Kidney epithelial cell (primary cell): Measurements from ENCODE around the gene CADPS. TPM values are rescaled to one million over a fixed set of nuclear protein-coding genes. Genes with fewer than 3 reads are reported as not detected.

ENCODE experiments used
- DNase-seq: peaks from one replicate; pipeline ENCODE4 v3.0.0-alpha.2; 2010; ENCODE audit warnings: low read depth
- H3K27me3 ChIP-seq: 2 replicates; pipeline ENCODE4 v1.6.0; 2011; ENCODE audit warnings: low read length; ENCODE audit not compliant: control insufficient read depth, insufficient read depth
- H3K36me3 ChIP-seq: 2 replicates; pipeline ENCODE4 v1.5.1; 2011; ENCODE audit warnings: low read length; ENCODE audit not compliant: control insufficient read depth, insufficient read depth
- H3K4me3 ChIP-seq: 2 replicates; pipeline ENCODE4 v1.5.1; 2011; ENCODE audit warnings: low read depth, mild to moderate bottlenecking, control low read depth, low read length
- total RNA-seq: library from RNA; depleted of rRNA; stranded (reverse); fragments of >200 nt; gene quantifications from 2 replicates; pipeline ENCODE4 v1.2.3, GENCODE V29; 2015
- TF ChIP-seq, protein P1 (sequence below): IDR thresholded peaks from 2 replicates; pipeline ENCODE4 v1.5.1; 2011; ENCODE audit warnings: mild to moderate bottlenecking, moderate library complexity, low read length, control low read depth, inconsistent platforms; ENCODE audit not compliant: insufficient read depth, poor library complexity, severe bottlenecking

Gene CADPS
- total RNA-seq, 1 donor from 2014 or later: 0.08 TPM

DNA sequence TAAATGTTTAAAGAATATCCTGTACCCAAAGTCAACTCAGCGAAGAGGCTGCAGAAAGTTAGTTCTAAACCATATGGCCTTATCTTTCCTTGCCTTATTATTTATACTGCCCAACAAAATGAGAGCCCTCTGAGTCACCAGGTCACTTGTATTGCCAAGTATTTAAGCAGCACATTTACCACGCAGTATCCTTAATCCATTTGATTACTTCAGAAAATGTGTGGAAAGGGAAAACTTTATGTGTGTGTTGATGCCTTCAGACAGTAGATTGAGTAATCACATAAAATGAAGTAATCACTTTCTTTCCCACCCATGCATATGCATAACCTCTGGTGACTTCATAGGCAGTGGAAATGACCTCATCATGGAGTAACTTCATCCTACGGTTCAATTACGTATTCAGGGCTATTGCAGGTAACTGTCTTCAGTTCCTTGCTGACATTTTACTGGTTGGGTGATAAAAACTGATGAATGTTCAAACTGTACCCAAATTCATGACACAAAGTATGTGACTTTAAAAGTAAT lies 7.5 kb upstream of the CADPS start:
- TF ChIP-seq, protein P1, sequence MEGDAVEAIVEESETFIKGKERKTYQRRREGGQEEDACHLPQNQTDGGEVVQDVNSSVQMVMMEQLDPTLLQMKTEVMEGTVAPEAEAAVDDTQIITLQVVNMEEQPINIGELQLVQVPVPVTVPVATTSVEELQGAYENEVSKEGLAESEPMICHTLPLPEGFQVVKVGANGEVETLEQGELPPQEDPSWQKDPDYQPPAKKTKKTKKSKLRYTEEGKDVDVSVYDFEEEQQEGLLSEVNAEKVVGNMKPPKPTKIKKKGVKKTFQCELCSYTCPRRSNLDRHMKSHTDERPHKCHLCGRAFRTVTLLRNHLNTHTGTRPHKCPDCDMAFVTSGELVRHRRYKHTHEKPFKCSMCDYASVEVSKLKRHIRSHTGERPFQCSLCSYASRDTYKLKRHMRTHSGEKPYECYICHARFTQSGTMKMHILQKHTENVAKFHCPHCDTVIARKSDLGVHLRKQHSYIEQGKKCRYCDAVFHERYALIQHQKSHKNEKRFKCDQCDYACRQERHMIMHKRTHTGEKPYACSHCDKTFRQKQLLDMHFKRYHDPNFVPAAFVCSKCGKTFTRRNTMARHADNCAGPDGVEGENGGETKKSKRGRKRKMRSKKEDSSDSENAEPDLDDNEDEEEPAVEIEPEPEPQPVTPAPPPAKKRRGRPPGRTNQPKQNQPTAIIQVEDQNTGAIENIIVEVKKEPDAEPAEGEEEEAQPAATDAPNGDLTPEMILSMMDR: no peak
- DNase-seq: no peak
- no peaks in the 10 kb centered on the region for H3K36me3 ChIP-seq
- no peaks in the 10 kb centered on the region for H3K27me3 ChIP-seq
- no peak overlapping the region for H3K4me3 ChIP-seq

DNA sequence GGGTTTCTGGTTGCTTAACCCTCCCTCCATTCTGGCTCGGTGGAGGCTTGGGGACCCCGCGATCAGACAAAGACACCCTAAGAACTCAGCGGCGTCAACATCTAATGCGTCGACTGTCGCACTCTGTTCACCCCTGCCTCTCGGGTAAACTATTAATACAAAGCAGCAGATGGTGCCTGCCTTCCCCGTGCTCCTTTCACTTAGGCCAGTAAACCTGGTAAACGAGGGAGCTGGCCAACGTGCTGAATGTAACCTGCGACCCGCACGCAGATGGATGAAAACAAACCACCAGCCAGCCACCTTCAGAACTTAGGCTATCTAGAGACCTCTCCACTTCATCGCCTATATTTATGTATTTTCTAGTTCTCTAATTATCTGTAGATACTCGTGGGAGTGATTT lies 848 bp upstream of the CADPS start:
- TF ChIP-seq, protein P1: no peak
- H3K36me3 ChIP-seq: no peaks in the 10 kb centered on the region
- DNase-seq: peak; percentile 16
- no peak overlapping the region for H3K4me3 ChIP-seq
- peaks cover 25% of the 10 kb centered on the region for H3K27me3 ChIP-seq

DNA sequence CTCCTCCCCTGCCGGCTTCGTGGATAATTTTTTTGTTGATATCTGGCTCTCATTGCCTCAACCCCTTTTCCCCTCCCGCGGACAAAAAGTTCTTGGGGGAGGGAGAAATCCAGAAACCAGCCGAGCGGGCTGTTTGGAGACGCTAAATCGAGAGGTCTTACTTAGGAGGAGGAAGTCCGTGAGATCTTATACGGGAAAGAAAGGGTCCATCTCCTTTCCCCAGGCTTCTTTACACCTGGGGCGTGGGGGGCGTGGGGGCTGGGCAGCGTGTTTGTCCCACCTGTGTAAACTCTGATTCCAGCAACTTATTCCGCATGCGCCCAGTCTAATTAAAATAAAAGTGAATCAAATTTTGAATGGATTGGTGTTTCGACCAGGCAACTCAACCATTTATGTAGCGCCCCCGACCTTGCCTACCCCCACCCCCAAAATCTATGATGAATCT lies 364 bp upstream of the CADPS start:
- peaks cover 25% of the 10 kb centered on the region for H3K27me3 ChIP-seq
- no peaks in the 10 kb centered on the region for H3K36me3 ChIP-seq
- H3K4me3 ChIP-seq: no peak overlapping the region

DNA sequence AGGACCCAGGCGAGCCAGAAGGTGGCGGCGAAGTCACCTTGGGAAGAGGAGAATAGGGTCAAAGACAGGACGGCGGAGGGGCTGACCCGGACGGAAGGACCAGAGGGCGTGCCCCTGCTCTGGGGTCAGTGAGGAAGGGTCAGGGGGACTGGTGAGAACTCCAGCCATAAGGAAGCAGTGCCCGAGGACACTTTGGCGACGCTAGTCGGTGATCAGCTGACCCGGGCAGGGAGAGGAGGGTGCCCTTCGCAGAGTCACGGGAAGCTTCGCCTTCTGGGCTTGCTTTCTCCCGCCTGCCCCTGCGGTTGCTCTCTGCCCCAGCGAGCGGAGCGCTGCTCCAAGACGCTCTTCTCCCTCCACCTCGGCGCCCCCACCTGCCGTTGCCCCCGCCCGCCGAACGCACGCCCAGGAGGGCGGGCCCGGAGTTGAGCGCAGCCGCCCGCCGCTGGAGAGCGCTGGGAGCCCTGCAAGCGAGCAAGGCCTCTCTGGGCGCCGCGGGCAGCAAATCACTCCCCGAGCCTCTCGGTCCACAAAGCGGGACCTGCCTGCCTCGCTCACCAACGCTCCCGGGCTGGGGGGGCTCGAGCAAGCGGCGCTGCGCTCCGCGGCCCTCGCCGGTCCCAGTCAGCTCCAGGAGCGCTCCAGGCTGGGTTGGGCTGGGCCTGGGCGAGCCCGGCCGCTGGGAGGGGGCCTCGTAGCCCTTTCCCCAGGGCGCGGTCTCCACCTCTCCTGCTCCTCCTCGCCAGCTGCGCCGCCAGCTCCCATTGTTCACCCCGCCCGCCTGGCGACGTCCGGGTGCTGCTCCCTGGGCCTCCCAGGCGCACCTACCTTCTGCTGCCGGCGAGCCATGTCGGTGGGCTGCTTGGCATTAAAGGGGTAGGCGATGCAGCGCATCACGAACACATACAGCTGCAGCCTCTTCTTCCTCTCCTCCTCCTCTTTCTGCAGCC lies 1.2 kb downstream of the CADPS start:
- Histone ChIP-seq H3K36me3 (no peaks in the 10 kb centered on the region), H3K27me3 (peaks cover 25% of the 10 kb centered on the region), H3K4me3 (peak overlapping the region; percentile 34)
- DNase-seq: no peak
- TF ChIP-seq, protein P1: peak; percentile 26

More for the DNA sequence above, 364 bp upstream of the CADPS start:
- DNase-seq: no peak
- TF ChIP-seq, protein P1: no peak

DNA sequence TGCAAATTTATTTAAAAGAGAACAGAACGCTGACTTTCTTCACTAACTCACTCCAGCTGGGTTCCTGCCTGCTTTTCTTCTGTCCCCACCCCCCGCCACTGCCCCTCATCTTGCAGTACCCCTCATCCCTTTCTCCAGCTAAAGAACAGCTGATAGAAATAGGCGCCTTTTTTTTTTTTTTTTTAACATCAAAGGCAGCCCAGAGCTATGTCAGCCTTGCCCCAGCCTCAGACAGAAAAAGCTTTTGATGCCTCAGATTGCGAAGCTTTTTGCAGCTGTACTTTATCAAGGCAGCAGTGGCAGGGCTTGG lies 1.8 kb downstream of the CADPS start:
- no peak for DNase-seq
- Histone ChIP-seq H3K36me3 (no peaks in the 10 kb centered on the region), H3K27me3 (peaks cover 25% of the 10 kb centered on the region), H3K4me3 (peak overlapping the region; percentile 34)
- TF ChIP-seq, protein P1: no peak
